Measurements from ENCODE around the gene HMGN4. TPM values are rescaled to one million over a fixed set of nuclear protein-coding genes. Genes with fewer than 3 reads are reported as not detected.

The HMGN4 gene
- polyA plus RNA-seq, 1 donor: 51.4 TPM

DNA sequence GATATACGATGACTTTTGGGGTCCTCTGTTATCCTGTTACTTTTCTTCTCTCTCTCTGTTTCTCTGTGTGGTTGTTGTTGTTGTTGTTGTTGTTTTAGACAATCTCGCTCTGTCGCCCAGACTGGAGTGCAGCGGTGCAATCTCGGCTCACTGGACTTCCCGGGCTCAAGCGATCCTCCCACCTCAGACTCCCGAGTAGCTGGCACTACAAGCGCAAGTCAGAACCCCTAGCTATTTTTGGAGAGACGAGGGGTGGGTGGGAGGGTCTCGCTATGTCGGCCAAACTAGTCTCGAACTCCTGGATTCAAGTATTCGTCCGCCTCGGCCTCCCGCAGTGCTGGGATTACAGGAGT lies 39.5 kb downstream of the HMGN4 start:
- no peak for DNase-seq (ENCODE audit: low read depth)

GRCh38 chr6:26578279-26578678 lies 40.1 kb downstream of the HMGN4 start:
- DNase-seq (ENCODE audit: low read depth): no peak

- DNase-seq (ENCODE audit: low read depth): no peak
Measured at GRCh38 chr6:26578741-26579140, 40.6 kb downstream of the HMGN4 start.

- no peak for DNase-seq (ENCODE audit: low read depth)
Measured at GRCh38 chr6:26581164-26581915, 43.2 kb downstream of the HMGN4 start.

DNA sequence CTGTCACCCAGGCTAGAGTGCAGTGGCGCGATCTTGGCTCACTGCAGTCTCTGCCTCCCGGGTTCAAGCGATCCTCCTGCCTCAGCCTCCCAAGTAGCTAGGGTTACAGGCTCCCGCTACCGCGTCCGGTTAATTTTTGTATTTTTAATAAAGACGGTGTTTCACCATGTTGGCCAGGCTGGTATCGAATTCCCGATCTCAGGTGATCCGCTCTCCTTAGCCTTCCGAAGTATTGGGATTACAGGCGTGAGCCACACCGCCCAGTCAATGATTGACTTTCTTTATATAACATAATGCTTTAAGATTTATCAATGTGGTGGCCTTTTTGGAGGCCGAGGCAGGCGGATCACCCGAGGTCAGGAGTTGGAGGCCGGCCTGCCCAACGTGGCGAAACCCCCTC lies 50.8 kb downstream of the HMGN4 start:
- no peak for DNase-seq (ENCODE audit: low read depth)

DNA sequence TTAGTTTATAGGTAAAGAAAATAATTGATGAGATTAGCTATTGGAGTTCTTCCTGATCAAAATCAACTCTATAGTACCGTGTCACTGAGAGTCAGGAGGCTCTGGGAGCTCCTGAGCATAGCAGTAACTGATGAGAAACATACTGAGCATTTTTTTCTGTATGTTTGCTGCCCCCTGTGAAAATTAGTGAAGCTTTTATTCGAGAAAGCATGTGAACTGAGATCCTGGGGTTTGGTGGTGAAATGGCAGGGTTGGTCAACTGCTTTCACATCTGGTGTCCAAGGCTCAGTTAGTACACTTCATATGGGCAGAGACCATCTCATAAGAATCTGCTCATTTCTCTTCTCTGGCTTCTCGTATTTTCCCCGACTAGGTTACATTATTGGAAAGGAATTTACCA lies 54.5 kb downstream of the HMGN4 start:
- no peak for DNase-seq (ENCODE audit: low read depth)

DNA sequence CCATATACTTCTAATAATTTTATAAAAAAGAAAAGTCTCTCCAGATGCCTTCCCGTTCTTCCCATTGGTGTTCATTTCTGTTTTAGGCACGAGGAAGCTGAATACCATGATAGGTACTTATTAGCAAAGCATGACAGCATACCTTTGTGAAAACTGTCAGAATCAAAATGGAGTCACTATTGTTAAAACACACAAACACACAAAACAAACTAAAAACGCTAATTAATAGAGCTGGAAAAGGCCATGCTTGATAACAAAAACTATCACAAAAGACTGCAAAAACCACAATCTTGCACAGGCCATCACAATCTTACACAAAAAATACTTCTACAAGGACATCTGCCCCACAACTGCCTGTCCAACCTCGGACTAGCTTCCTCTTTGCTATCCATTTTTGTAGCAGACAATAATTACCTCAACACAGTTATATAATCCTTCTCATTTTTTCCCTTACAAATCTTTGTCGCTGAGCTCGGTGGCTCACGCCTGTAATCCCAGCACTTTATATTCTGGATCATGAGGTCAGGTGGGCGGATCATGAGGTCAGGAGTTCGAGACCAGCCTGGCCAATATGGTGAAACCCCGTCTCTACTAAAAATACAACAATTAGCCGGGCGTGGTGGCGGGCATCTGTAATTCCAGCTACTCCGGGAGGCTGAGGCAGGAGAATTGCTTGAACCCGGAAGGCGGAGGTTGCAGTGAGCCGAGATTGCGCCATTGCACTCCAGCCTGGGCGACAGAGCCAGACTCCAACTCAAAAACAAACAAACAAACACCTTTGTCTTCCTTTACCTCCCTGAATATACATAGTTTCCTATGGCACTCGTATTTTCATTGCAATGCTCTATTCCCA lies 55.3 kb downstream of the HMGN4 start:
- DNase-seq (ENCODE audit: low read depth): no peak

DNA sequence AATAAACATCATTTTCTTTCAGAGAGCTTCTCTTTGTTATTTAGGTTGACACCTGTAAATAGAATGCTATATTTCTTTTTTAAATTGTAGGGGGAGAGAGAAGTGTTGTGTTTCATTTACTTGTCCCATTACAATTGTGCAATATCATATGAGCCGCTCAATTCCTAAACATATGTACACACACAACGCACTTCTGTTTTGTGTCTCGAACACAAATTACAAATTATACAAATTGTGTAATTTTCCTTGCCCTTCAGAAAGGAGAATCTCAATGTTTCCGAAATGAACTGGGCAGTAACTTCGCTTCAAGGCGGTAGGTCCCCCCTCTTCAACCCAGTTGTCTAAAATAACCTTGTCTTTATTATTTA lies 55.9 kb downstream of the HMGN4 start:
- DNase-seq (ENCODE audit: low read depth): no peak

GRCh38 chr6:26594730-26595632 lies 56.8 kb downstream of the HMGN4 start:
- DNase-seq (ENCODE audit: low read depth): no peak

- DNase-seq (ENCODE audit: low read depth): no peak
Measured at GRCh38 chr6:26595669-26596269, 57.6 kb downstream of the HMGN4 start.

Other genes starting within 250 kb of the HMGN4 start
- 8.1 TPM for gene BTN3A2, start 173.2 kb upstream of the HMGN4 start, polyA plus RNA-seq (ENCODE audit: insufficient read length)
- 6.0 TPM for gene BTN2A2, start 155.3 kb upstream of the HMGN4 start, polyA plus RNA-seq (ENCODE audit: insufficient read length)
- gene BTN3A1, start 136.1 kb upstream of the HMGN4 start, polyA plus RNA-seq (ENCODE audit: insufficient read length): 20.7 TPM
- 12.7 TPM for gene BTN3A3, start 97.9 kb upstream of the HMGN4 start, polyA plus RNA-seq (ENCODE audit: insufficient read length)
- gene BTN2A1, start 80.4 kb upstream of the HMGN4 start, polyA plus RNA-seq (ENCODE audit: insufficient read length): 27.5 TPM
- 0.22 TPM for gene BTN1A1, start 38.1 kb upstream of the HMGN4 start, polyA plus RNA-seq (ENCODE audit: insufficient read length)
- 9.7 TPM for gene ABT1, start 58.6 kb downstream of the HMGN4 start, polyA plus RNA-seq (ENCODE audit: insufficient read length)
- gene ZNF322, start 121.4 kb downstream of the HMGN4 start, polyA plus RNA-seq (ENCODE audit: insufficient read length): 17.3 TPM